Tongue (tissue), 2 donors: ENCODE data around the gene CD86. TPM values are rescaled to one million over a fixed set of nuclear protein-coding genes. Genes with fewer than 3 reads are reported as not detected.

Experiments used
- DNase-seq: peaks from one replicate; pipeline ENCODE4 v3.0.0-alpha.2; 2015
- total RNA-seq: library from RNA; depleted of rRNA; stranded (reverse); fragments of >200 nt; gene quantifications from one replicate; pipeline ENCODE4 v1.2.3, GENCODE V29; 2014

The CD86 gene
- total RNA-seq, 1 donor from 2014 or later = 2.5 TPM

GRCh38 chr3:122060040-122060698, 5.0 kb downstream of the CD86 start:
- no peak for DNase-seq

- DNase-seq = no peak
These were observed 8.7 kb downstream of the CD86 start for GRCh38 chr3:122063908-122064307.

- DNase-seq = no peak
These were observed 9.2 kb downstream of the CD86 start for GRCh38 chr3:122064326-122064725.

GRCh38 chr3:122066331-122067213, 11.4 kb downstream of the CD86 start:
- DNase-seq = no peak

GRCh38 chr3:122067214-122067550, 12.0 kb downstream of the CD86 start:
- no peak for DNase-seq

- DNase-seq = no peak
These were observed 12.6 kb downstream of the CD86 start for GRCh38 chr3:122067588-122068240.

GRCh38 chr3:122074621-122075265, 19.6 kb downstream of the CD86 start:
- no peak for DNase-seq

GRCh38 chr3:122076491-122077292, 21.5 kb downstream of the CD86 start:
- no peak for DNase-seq

- DNase-seq = no peak
These were observed 22.4 kb downstream of the CD86 start for GRCh38 chr3:122077293-122078234.

GRCh38 chr3:122078235-122078935, 23.2 kb downstream of the CD86 start:
- no peak for DNase-seq

- DNase-seq = no peak
These were observed 24.5 kb downstream of the CD86 start for GRCh38 chr3:122079524-122080206.

- DNase-seq = no peak
These were observed 25.0 kb downstream of the CD86 start for GRCh38 chr3:122080207-122080587.

- DNase-seq = no peak
These were observed 26.5 kb downstream of the CD86 start for GRCh38 chr3:122081543-122082247.

GRCh38 chr3:122082357-122082756, 27.2 kb downstream of the CD86 start:
- no peak for DNase-seq

GRCh38 chr3:122084799-122085198, 29.6 kb downstream of the CD86 start:
- no peak for DNase-seq

- DNase-seq = no peak
These were observed 30.5 kb downstream of the CD86 start for GRCh38 chr3:122085673-122086072.

- peak; percentile 72 for DNase-seq
These were observed 33.4 kb downstream of the CD86 start for GRCh38 chr3:122088531-122088930.

- peak; percentile 27 for DNase-seq
These were observed 36.6 kb downstream of the CD86 start for GRCh38 chr3:122091602-122092295.
